PC-3 (cell line): ENCODE results near the gene C7orf33.

Source experiments
- CTCF ChIP-seq: fragments of 300-600 bp; sonication (generic); conservative IDR thresholded peaks from 2 replicates; pipeline ENCODE4 v1.5.1; 2017; ENCODE audit warnings: antibody characterized with exemption, low read depth, mild to moderate bottlenecking, low read length
- EZH2phosphoT487 ChIP-seq: fragments of 300-600 bp; sonication (generic); IDR thresholded peaks from 2 replicates; pipeline ENCODE4 v1.6.1; 2018; ENCODE audit warnings: mild to moderate bottlenecking, antibody characterized with exemption, low read length, borderline replicate concordance

DNA sequence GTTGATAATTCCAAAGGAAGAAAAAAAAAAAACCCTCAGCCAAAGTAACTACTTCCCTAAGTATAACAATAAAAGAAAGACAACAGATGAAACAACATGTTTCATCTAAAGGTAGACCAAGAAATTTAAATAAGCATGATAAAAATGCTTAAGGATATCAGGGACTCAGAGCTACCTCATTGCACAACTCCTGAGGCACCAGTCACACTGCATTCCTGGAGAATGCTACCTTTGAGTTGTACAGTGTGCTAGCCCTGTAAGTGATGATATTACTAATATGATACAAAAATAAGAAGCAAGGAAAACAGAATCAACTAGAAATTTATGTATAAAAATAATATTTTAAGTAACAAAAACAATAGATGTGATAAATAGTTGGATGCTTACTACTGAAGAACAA is 29.5 kb upstream of the C7orf33 start:
- TF ChIP-seq CTCF = no peak
- TF ChIP-seq EZH2phosphoT487 = no peak
